Mucosa of stomach (tissue), 1 donor: ENCODE measurements around the gene PRKCQ.
"Not testable (repeated sequence)": the region's sequence is repeated elsewhere in the genome, so short reads cannot be mapped to it uniquely, and the experiment has no call there.

Source experiments
- H3K27me3 ChIP-seq: one replicate; pipeline ENCODE4 v1.7.0; 2013; ENCODE audit warnings: mild to moderate bottlenecking, low read length; ENCODE audit not compliant: control insufficient read depth, insufficient read depth
- H3K36me3 ChIP-seq: one replicate; pipeline ENCODE4 v1.7.0; 2013; ENCODE audit warnings: low read length; ENCODE audit not compliant: control insufficient read depth, insufficient read depth
- H3K4me1 ChIP-seq: one replicate; pipeline ENCODE4 v1.7.0; 2013; ENCODE audit warnings: mild to moderate bottlenecking, low read length; ENCODE audit not compliant: control insufficient read depth, insufficient read depth
- H3K4me3 ChIP-seq: one replicate; pipeline ENCODE4 v1.7.0; 2013; ENCODE audit warnings: low read length
- H3K9ac ChIP-seq: one replicate; pipeline ENCODE4 v1.7.0; 2013; ENCODE audit warnings: mild to moderate bottlenecking, low read length, moderate library complexity
- H3K9me3 ChIP-seq: one replicate; pipeline ENCODE4 v1.7.0; 2013; ENCODE audit warnings: mild to moderate bottlenecking, low read length, moderate library complexity; ENCODE audit not compliant: control insufficient read depth
- donor health status: Pancreatic carcinoma.

Gene PRKCQ

DNA sequence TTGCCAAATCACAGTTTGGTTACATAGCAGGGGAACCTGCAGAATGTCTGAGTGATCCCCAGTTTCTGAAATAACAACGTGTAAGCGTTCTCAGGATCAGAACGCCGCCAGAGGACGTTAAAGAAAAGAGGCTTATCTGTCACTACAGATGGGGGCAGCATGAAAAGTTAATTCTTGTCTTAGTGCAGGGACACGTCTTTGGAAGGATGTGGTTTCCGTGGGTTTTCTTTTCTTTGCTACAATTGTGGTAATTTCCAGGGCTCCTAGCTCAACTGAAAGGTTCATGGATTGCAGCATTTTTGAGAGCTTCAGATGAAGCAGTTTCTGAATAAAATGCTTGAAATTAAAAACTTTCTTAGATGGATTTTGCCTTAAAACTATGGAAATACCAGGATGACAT, 106.6 kb downstream of the PRKCQ start:
- no peaks in the 10 kb centered on the region for H3K9me3 ChIP-seq
- H3K36me3 ChIP-seq, result no peaks in the 10 kb centered on the region
- no peak overlapping the region for H3K4me3 ChIP-seq
- H3K4me1 ChIP-seq, result no peaks in the 10 kb centered on the region
- H3K27me3 ChIP-seq, result no peaks in the 10 kb centered on the region
- no peak overlapping the region for H3K9ac ChIP-seq

DNA sequence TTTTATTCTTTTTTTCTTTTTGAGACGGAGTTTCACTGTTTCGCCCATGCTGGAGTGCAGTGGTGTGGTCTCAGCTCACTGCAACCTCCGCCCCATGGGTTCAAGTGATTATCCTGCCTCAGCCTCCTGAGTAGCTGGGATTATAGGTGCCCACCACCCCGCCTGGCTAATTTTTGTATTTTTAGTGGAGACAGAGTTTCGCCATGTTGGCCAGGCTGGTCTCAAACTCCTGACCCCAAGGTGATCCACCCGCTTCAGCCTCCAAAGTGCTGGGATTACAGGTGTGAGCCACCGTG, 107.4 kb downstream of the PRKCQ start:
- not testable (repeated sequence) for H3K9me3 ChIP-seq, H3K4me1 ChIP-seq, H3K27me3 ChIP-seq, H3K4me3 ChIP-seq, H3K9ac ChIP-seq, H3K36me3 ChIP-seq

DNA sequence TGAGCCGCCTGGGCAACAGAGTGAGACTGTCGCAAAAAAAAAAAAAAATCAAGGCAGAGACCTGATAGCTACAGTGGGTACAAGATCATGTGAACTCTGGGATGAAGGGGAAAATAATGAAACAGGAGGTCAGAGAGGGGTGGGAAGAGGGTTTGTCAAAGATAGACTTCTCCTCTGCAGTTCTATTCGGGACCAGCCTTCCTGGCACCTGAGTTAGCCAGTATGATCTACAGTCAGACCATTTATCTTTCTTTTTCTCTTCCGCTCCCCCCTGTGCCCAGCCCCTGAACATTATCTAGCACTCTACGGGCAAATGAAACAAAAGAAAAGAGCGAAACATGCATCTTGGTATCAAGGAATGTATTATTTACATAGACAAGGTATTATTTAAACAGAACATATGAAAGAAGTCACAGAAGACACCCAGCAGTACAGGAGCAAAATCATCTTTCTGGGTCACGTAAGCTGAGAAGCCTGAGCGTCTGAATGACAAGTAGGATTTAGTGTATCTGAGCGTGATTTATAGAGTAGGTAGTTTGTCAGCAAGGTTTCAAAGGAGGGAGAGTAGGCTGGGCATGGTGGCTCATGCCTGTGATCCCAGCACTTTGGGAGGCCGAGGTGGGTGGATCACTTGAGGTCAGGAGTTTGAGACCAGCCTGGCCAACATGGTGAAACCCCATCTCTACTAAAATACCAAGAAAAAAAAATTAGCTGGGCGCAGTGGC, 109.0 kb downstream of the PRKCQ start:
- Histone ChIP-seq H3K4me1 (no peaks in the 10 kb centered on the region), H3K27me3 (no peaks in the 10 kb centered on the region), H3K9me3 (no peaks in the 10 kb centered on the region), H3K4me3 (no peak overlapping the region), H3K9ac (no peak overlapping the region), H3K36me3 (no peaks in the 10 kb centered on the region)

DNA sequence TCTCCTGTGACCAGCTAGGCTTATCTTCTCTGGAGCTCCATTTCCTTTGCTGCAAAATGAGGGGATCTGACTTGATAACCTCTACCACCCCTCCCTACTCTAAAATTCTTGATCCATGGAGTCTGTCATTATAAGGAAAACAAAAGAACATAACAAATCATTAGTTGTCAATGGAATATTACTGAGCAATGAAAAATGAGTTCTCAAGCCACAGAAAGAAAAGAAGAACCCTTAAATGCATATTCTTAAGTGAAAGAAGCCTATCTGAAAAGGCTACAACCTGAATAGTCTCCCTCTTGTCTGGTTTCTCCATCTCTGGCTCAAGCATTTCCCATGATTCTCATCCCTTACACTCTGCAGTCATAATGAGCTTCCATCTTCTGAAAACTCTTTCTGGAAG, 110.4 kb downstream of the PRKCQ start:
- Histone ChIP-seq H3K36me3 (no peaks in the 10 kb centered on the region), H3K4me1 (no peaks in the 10 kb centered on the region), H3K9me3 (no peaks in the 10 kb centered on the region), H3K9ac (no peak overlapping the region), H3K4me3 (no peak overlapping the region), H3K27me3 (no peaks in the 10 kb centered on the region)

DNA sequence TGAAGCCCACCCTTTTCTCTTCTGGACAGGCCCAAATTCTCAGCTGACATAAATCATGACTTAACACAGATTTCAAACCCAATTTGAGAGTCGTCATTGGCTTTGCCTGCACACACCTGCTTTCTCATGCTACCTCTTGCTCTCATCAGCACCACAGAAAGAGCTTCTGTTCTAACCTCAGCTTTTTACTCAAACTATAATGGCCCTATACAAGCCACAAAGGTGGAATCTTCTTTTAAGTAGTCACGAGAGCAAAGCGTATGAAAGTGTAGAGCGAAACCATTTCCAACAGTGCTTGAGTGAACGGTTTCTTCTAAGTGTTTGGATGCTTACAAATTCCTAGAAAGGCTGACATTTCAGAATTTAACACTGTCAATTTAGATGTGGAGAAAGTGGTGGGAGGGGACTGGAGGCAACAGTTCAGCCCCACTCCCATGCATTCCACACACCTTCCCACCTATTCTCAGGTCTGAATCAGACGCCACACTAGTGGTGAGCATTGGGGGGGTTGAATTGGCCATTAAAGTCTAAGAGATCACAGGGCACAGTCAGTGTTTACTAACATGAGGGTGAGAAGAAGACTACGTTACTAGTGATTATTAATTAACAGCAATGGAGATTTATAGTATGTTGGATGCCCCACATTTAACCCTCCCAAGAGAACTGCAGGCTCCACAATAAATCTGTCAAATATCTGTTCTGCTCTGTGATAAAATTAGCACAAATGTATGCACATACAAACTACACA, 114.0 kb downstream of the PRKCQ start:
- Histone ChIP-seq H3K9me3 (no peaks in the 10 kb centered on the region), H3K4me1 (no peaks in the 10 kb centered on the region), H3K9ac (no peak overlapping the region), H3K36me3 (no peaks in the 10 kb centered on the region), H3K27me3 (no peaks in the 10 kb centered on the region), H3K4me3 (no peak overlapping the region)

DNA sequence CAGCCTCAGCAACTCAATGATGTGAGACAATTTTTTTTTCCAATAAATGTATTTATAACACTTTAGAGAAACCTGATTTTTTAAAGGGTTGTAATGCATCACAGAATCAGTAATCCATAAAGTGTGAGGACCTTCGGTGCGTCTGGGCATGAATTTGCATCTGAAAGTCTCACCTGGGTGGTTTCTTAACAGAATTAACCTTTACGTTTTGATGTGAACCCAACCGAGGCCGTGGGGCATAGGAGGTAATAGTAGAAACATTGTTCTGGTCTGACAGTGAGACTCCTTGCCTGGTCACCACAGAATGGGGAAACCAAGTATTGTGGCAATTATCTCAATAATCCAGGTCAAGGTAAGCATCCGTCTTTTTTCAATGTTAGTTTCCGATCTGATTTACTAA, 114.6 kb downstream of the PRKCQ start:
- H3K4me3 ChIP-seq, result no peak overlapping the region
- no peaks in the 10 kb centered on the region for H3K27me3 ChIP-seq
- H3K9ac ChIP-seq, result no peak overlapping the region
- H3K4me1 ChIP-seq, result no peaks in the 10 kb centered on the region
- H3K9me3 ChIP-seq, result no peaks in the 10 kb centered on the region
- H3K36me3 ChIP-seq, result no peaks in the 10 kb centered on the region

DNA sequence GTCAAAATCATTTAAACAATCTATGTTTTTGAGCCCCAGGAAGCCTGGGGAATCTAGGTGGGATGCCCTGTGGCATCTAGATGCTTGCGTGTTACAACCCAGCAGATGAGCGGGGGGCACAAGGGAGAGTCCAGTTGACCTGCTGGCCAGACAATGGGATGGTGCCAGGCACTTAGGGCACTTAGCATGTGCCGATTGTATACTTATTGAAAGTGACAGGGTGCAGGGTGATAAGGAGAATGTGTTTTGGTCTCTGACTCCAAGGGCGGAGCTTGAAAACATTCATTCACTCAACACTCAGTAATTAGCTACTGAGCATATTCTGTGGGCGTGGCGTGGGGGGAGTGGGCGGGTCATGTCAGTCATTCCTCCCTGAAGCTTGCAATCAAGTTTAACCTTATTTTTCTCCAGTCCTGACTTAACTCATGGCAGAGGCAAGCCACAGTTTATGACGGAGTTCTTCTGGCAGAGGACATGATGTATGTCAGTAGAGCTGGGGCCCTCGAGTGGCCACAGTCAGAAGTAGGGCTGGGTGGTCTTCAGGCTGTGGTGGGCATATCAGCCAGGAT, 115.1 kb downstream of the PRKCQ start:
- H3K9me3 ChIP-seq, result no peaks in the 10 kb centered on the region
- no peak overlapping the region for H3K4me3 ChIP-seq
- no peaks in the 10 kb centered on the region for H3K36me3 ChIP-seq
- H3K9ac ChIP-seq, result no peak overlapping the region
- no peaks in the 10 kb centered on the region for H3K27me3 ChIP-seq
- H3K4me1 ChIP-seq, result no peaks in the 10 kb centered on the region

DNA sequence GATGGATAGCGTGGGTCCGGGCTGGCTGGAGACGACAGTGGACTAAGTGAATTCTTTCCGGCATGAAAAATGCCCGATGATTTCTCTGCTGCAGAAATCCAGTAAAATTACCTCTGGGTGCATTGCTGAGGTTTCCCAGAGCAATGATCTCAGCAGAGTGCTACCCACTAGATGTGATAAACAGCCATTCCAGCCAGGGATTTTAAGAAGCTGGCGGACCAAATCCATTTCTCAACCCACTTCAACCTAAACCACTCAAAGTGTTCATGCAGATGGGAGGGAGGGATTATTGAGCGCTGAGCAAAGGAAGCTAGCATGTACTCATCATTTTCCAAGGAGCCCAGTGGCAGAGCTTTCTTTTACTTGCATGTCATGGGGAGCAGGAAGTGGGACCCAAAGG, 116.7 kb downstream of the PRKCQ start:
- no peaks in the 10 kb centered on the region for H3K27me3 ChIP-seq

DNA sequence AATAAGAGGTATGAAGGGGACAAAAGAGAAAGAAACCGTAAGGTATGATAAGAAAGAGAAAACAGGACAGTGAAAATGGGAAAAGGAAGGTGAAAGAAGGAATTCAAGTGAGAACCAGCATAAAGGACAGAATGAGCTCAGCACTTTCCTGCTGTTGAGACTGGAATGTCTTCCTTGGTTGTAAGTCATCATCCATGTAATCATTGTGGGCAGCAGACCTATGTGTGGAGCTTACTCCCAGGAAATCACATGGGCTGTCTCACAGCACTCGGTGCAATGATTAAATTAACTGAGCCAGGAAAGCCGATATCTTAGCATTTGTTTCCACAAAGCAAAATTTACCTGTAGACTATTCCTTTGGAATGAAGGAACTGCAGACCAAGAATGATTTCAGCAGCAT, 118.1 kb downstream of the PRKCQ start:
- no peaks in the 10 kb centered on the region for H3K4me1 ChIP-seq
- no peaks in the 10 kb centered on the region for H3K27me3 ChIP-seq

More for the DNA sequence above, 116.7 kb downstream of the PRKCQ start:
- no peak overlapping the region for H3K4me3 ChIP-seq
- H3K9me3 ChIP-seq, result no peaks in the 10 kb centered on the region
- no peaks in the 10 kb centered on the region for H3K4me1 ChIP-seq
- H3K36me3 ChIP-seq, result no peaks in the 10 kb centered on the region
- H3K9ac ChIP-seq, result no peak overlapping the region

DNA sequence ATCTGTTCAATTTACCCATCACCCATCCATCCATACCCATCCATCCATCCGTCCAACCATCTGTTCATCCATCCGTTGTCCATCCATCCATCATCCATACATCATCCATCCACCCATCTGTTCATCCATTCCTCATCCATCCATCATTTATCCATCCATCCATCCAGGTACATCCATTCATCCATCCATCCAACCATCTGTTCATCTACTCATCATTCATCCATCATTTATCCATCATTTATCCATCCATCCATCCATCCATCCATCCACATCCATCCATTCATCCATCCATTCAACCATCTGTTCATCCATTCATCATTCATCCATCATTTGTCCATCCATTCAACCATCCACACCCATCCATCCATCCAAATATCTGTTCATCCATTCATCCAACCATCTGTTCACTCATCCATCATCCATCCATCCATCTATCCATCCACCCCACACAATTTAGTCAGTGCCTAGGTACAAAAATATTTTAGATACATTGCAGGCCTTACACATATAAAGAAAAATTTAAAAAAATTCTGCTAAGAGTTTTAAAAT, 119.1 kb downstream of the PRKCQ start:
- Histone ChIP-seq H3K9ac (no peak overlapping the region), H3K4me1 (no peaks in the 10 kb centered on the region), H3K9me3 (no peaks in the 10 kb centered on the region), H3K36me3 (no peaks in the 10 kb centered on the region), H3K4me3 (no peak overlapping the region), H3K27me3 (no peaks in the 10 kb centered on the region)

More for the DNA sequence above, 118.1 kb downstream of the PRKCQ start:
- Histone ChIP-seq H3K9ac (no peak overlapping the region), H3K36me3 (no peaks in the 10 kb centered on the region), H3K9me3 (no peaks in the 10 kb centered on the region), H3K4me3 (no peak overlapping the region)

DNA sequence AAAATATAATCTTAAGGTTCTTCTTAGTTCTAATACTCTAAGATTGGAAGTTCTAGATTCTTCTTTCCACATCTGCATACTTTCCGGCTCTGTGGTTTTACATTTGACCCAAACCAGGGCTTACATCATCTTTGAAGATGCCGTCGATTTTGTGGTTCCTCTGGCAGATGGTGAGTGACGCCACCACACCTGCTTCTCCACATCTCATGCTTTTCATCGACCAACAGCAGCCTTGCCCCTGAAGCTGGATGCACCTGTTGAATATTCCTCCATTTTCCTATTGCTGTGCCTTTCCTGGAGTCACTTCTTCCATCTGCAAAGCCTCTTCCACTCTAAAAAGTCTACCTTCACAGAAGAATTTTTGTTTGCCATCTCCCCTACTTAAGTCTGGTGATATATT, 121.3 kb downstream of the PRKCQ start:
- Histone ChIP-seq H3K27me3 (no peaks in the 10 kb centered on the region), H3K9ac (no peak overlapping the region), H3K9me3 (no peaks in the 10 kb centered on the region), H3K4me3 (no peak overlapping the region), H3K4me1 (no peaks in the 10 kb centered on the region), H3K36me3 (no peaks in the 10 kb centered on the region)

DNA sequence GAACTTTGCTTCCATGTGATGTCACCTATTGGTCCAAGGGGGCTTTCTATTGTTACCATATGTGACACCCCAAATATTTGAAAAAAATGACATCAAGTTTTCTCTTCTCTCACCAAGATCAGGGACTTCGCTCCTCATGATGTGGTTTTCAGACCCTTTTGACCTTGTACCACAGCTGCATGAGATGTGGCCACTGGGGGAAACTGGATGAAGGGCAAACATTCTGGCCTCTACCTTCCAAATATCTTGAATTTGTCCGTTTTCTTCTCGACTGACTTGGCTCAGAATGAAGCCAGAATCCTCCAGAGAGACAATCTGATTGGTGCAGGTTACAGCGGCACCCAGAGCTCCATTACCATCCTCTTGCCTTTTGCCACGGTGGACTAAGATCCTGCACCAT, 122.7 kb downstream of the PRKCQ start:
- no peaks in the 10 kb centered on the region for H3K4me1 ChIP-seq
- H3K27me3 ChIP-seq, result no peaks in the 10 kb centered on the region
- no peak overlapping the region for H3K9ac ChIP-seq
- H3K4me3 ChIP-seq, result no peak overlapping the region
- no peaks in the 10 kb centered on the region for H3K36me3 ChIP-seq
- H3K9me3 ChIP-seq, result no peaks in the 10 kb centered on the region
